Bronchial epithelial cell (primary cell): Measurements from ENCODE around the gene RADX. TPM values are rescaled to one million over a fixed set of nuclear protein-coding genes. Genes with fewer than 3 reads are reported as not detected.

Source experiments
- DNase-seq: peaks from one replicate; pipeline ENCODE4 v3.0.0-alpha.2; 2010; ENCODE audit warnings: low read depth
- FAIRE-seq: peaks from 2 replicates; lab custom pipeline; 2011; peaks lifted over from hg19 to GRCh38; lab: Jason Lieb, UNC
- H3K27me3 ChIP-seq: 2 replicates; pipeline ENCODE4 v1.5.1; 2011; ENCODE audit warnings: low read length; ENCODE audit not compliant: control insufficient read depth, insufficient read depth
- H3K36me3 ChIP-seq: 2 replicates; pipeline ENCODE4 v1.5.1; 2011; ENCODE audit warnings: low read length; ENCODE audit not compliant: control insufficient read depth, insufficient read depth
- H3K4me3 ChIP-seq: 2 replicates; pipeline ENCODE4 v1.5.1; 2011; ENCODE audit warnings: mild to moderate bottlenecking, low read depth, low read length, control low read depth
- total RNA-seq: library from RNA; depleted of rRNA; stranded (reverse); fragments of >200 nt; gene quantifications from 2 replicates; pipeline ENCODE4 v1.2.1, GENCODE V29; 2014
- TF ChIP-seq, protein P1 (sequence below): IDR thresholded peaks from 2 replicates; pipeline ENCODE4 v1.5.1; 2011; ENCODE audit warnings: mild to moderate bottlenecking, moderate library complexity, low read length, control low read depth, inconsistent platforms; ENCODE audit not compliant: insufficient read depth, severe bottlenecking

The RADX gene
- total RNA-seq, 1 donor from 2014 or later: 2.4 TPM

DNA sequence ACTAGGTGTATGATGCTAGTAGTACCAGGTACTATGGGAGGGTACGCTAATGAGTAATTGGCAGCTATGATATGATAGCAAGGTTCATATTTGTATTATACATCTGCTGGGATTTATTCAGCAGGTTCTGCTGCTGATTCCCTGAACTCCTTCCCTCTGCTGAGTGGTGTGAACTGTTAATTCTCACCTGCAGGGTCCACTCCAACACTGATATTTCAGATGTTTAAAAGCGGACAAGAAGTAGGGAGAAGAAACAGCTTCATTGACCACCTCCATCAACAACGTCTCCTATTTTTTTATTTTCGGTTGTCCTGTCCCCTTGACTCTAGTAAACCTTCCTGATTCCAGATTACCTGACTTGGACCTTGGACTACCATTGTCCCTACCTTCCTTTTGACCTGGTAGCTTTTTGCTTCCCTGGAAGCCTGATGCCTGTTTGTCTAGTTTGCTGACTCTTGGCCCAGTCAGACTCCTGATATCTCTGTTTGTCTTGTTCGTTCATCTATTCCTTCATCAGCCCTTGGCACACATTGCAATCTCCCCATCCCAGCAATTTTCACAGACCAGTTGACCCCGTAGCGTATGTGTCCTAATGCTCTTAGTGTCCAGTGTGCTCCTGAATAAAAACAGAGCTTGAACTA, 80.8 kb downstream of the RADX start:
- no peaks in the 10 kb centered on the region for H3K36me3 ChIP-seq
- no peaks in the 10 kb centered on the region for H3K27me3 ChIP-seq
- H3K4me3 ChIP-seq: no peak overlapping the region
- no peak for FAIRE-seq
- DNase-seq: no peak
- TF ChIP-seq, protein P1, sequence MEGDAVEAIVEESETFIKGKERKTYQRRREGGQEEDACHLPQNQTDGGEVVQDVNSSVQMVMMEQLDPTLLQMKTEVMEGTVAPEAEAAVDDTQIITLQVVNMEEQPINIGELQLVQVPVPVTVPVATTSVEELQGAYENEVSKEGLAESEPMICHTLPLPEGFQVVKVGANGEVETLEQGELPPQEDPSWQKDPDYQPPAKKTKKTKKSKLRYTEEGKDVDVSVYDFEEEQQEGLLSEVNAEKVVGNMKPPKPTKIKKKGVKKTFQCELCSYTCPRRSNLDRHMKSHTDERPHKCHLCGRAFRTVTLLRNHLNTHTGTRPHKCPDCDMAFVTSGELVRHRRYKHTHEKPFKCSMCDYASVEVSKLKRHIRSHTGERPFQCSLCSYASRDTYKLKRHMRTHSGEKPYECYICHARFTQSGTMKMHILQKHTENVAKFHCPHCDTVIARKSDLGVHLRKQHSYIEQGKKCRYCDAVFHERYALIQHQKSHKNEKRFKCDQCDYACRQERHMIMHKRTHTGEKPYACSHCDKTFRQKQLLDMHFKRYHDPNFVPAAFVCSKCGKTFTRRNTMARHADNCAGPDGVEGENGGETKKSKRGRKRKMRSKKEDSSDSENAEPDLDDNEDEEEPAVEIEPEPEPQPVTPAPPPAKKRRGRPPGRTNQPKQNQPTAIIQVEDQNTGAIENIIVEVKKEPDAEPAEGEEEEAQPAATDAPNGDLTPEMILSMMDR: no peak

DNA sequence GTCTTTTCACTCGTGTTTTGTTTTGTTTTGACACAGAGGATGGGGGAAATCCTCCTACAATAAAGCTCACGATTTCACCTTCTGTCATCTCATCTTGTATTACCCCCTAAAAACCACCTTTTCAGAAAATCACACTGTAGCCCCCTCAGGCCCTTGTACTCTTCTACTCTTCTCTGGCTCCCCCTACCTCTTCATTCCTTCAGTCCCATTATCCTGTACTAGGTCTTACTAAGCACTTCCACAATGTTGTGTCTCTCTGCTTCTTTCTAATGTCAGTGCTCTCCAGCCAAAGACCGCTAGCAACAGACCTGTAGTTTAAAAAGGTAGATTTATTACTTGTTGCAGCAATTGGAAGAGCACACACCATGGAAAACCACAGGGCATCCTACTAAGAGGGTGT, 84.7 kb downstream of the RADX start:
- TF ChIP-seq, protein P1: no peak
- DNase-seq (no peak), FAIRE-seq (no peak)
- Histone ChIP-seq H3K27me3 (no peaks in the 10 kb centered on the region), H3K4me3 (no peak overlapping the region), H3K36me3 (no peaks in the 10 kb centered on the region)

DNA sequence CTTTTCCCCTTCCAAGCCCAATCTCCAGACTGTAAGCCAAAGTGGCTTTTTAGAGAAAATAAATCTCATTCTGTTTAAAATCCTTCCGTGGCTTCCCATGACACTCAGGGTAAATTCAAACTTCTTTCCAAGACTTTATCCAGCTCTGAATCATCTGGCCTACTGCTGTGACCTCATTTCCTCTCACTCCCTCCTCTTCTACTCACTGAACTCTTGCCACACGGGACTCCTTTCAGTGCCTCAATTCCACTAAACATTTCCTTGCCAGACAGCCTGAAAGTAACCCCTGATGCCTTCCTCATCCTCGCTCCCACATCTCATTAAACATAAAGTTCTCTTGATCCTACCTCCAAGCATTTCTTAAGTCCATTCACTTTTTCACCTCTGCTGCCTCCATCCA, 86.9 kb downstream of the RADX start:
- TF ChIP-seq, protein P1: no peak
- no peak overlapping the region for H3K4me3 ChIP-seq
- DNase-seq: peak; percentile 62
- no peaks in the 10 kb centered on the region for H3K27me3 ChIP-seq
- no peaks in the 10 kb centered on the region for H3K36me3 ChIP-seq
- no peak for FAIRE-seq

DNA sequence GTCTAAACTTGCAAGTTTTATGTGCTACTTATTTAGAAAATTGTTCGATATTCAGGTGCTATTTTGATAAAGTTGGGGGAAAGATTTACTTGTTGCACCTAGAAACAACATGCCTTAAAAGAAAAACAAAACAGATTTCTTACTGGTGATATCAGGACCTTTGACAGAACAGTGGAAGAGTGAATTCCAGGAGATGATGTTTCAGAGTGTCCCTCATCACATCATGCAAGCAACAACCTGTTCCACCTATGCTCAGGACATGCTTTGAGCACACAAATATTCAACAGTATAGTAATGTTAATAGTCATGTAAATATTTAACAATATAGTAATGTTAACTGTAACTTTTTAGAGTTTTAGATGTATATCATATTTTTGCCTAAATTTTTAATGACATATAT, 90.9 kb downstream of the RADX start:
- no peaks in the 10 kb centered on the region for H3K27me3 ChIP-seq
- no peak for FAIRE-seq
- H3K36me3 ChIP-seq: no peaks in the 10 kb centered on the region
- H3K4me3 ChIP-seq: no peak overlapping the region
- TF ChIP-seq, protein P1: no peak
- peak; percentile 69 for DNase-seq

- Histone ChIP-seq H3K4me3 (no peak overlapping the region), H3K27me3 (no peaks in the 10 kb centered on the region), H3K36me3 (no peaks in the 10 kb centered on the region)
- DNase-seq: no peak
- TF ChIP-seq, protein P1: no peak
- FAIRE-seq: no peak
These were observed 94.7 kb downstream of the RADX start for GRCh38 chrX:106706466-106706865.
